HG03520 (cell line): ENCODE measurements around the gene XPC.

Source experiments
- ATAC-seq: cut with Tn5 transposase; IDR thresholded peaks from one replicate; pipeline ENCODE4 v1.9.1; 2021; ENCODE audit warnings: mild to moderate bottlenecking, moderate library complexity; ENCODE audit not compliant: unreplicated experiment

Gene XPC

GRCh38 chr3:14174483-14174882, 3.9 kb downstream of the XPC start:
- ATAC-seq = no peak

- ATAC-seq = no peak
Measured at GRCh38 chr3:14172496-14172895, 5.9 kb downstream of the XPC start.

GRCh38 chr3:14170531-14171159, 7.8 kb downstream of the XPC start:
- ATAC-seq = no peak

GRCh38 chr3:14169871-14170270, 8.5 kb downstream of the XPC start:
- ATAC-seq = no peak

GRCh38 chr3:14169435-14169834, 9.0 kb downstream of the XPC start:
- ATAC-seq = no peak

GRCh38 chr3:14166877-14167603, 11.4 kb downstream of the XPC start:
- ATAC-seq = no peak

- no peak for ATAC-seq
Measured at GRCh38 chr3:14162178-14162577, 16.2 kb downstream of the XPC start.

- ATAC-seq = no peak
Measured at GRCh38 chr3:14161282-14161681, 17.1 kb downstream of the XPC start.

- ATAC-seq = no peak
Measured at GRCh38 chr3:14159426-14159825, 19.0 kb downstream of the XPC start.

GRCh38 chr3:14158370-14158769, 20.0 kb downstream of the XPC start:
- no peak for ATAC-seq

GRCh38 chr3:14157951-14158350, 20.4 kb downstream of the XPC start:
- no peak for ATAC-seq

- no peak for ATAC-seq
Measured at GRCh38 chr3:14156843-14157561, 21.4 kb downstream of the XPC start.

- ATAC-seq = no peak
Measured at GRCh38 chr3:14156201-14156600, 22.2 kb downstream of the XPC start.

- ATAC-seq = no peak
Measured at GRCh38 chr3:14154895-14155440, 23.4 kb downstream of the XPC start.

GRCh38 chr3:14154276-14154675, 24.1 kb downstream of the XPC start:
- ATAC-seq = no peak

GRCh38 chr3:14153663-14154062, 24.7 kb downstream of the XPC start:
- no peak for ATAC-seq

- ATAC-seq = no peak
Measured at GRCh38 chr3:14152963-14153355, 25.4 kb downstream of the XPC start.

GRCh38 chr3:14152233-14152962, 26.0 kb downstream of the XPC start:
- no peak for ATAC-seq

- no peak for ATAC-seq
Measured at GRCh38 chr3:14151471-14152083, 26.8 kb downstream of the XPC start.

- no peak for ATAC-seq
Measured at GRCh38 chr3:14150491-14151230, 27.7 kb downstream of the XPC start.
